GM10266 (cell line): Measurements from ENCODE around the gene ZKSCAN1.
"Not testable (repeated sequence)": the region's sequence is repeated elsewhere in the genome, so short reads cannot be mapped to it uniquely, and the experiment has no call there.

ENCODE experiments used
- DNase-seq: peaks from one replicate; pipeline ENCODE4 v3.0.0; 2012; ENCODE audit errors: extremely low spot score
- CTCF ChIP-seq: IDR thresholded peaks from 2 replicates; pipeline ENCODE4 v1.5.1; 2012; ENCODE audit warnings: mild to moderate bottlenecking, low read depth; ENCODE audit not compliant: control insufficient read depth, insufficient read depth; ENCODE audit errors: missing control alignments

ZKSCAN1 gene

GRCh38 chr7:99994819-99995218, 20.6 kb upstream of the ZKSCAN1 start:
- DNase-seq = no peak
- TF ChIP-seq CTCF = no peak

- no peak for DNase-seq
- TF ChIP-seq CTCF = no peak
Measured at GRCh38 chr7:99996755-99997544, 18.4 kb upstream of the ZKSCAN1 start.

- no peak for TF ChIP-seq CTCF
- DNase-seq = peak; percentile 64
Measured at GRCh38 chr7:99997545-99998137, 17.8 kb upstream of the ZKSCAN1 start.

GRCh38 chr7:100000239-100000638, 15.2 kb upstream of the ZKSCAN1 start:
- no peak for DNase-seq
- no peak for TF ChIP-seq CTCF

- no peak for DNase-seq
- no peak for TF ChIP-seq CTCF
Measured at GRCh38 chr7:100003711-100004661, 11.4 kb upstream of the ZKSCAN1 start.

- DNase-seq = no peak
- no peak for TF ChIP-seq CTCF
Measured at GRCh38 chr7:100007887-100008286, 7.5 kb upstream of the ZKSCAN1 start.

- TF ChIP-seq CTCF = no peak
- no peak for DNase-seq
Measured at GRCh38 chr7:100008525-100008924, 6.9 kb upstream of the ZKSCAN1 start.

- DNase-seq = not testable (repeated sequence)
Measured at GRCh38 chr7:100009952-100010351, 5.4 kb upstream of the ZKSCAN1 start.
